Pericardium fibroblast (primary cell): Measurements from ENCODE around the gene ZNF362. TPM values are rescaled to one million over a fixed set of nuclear protein-coding genes. Genes with fewer than 3 reads are reported as not detected.

ENCODE experiments used
- total RNA-seq: library from RNA; depleted of rRNA; stranded (reverse); fragments of >200 nt; gene quantifications from 2 replicates; pipeline ENCODE4 v1.2.3, GENCODE V29; 2015

The ZNF362 gene, protein sequence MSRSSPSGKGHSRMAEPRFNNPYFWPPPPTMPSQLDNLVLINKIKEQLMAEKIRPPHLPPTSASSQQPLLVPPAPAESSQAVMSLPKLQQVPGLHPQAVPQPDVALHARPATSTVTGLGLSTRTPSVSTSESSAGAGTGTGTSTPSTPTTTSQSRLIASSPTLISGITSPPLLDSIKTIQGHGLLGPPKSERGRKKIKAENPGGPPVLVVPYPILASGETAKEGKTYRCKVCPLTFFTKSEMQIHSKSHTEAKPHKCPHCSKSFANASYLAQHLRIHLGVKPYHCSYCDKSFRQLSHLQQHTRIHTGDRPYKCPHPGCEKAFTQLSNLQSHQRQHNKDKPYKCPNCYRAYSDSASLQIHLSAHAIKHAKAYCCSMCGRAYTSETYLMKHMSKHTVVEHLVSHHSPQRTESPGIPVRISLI
- total RNA-seq = 21.5 and 27.0 TPM in 2 replicates

GRCh38 chr1:33256471-33257206 is at the start of gene ZNF362:
TSS of gene ZNF362 (plus strand) at chr1:33256492. CDS start at chr1:33270575, 14,083 bp downstream.

DNA sequence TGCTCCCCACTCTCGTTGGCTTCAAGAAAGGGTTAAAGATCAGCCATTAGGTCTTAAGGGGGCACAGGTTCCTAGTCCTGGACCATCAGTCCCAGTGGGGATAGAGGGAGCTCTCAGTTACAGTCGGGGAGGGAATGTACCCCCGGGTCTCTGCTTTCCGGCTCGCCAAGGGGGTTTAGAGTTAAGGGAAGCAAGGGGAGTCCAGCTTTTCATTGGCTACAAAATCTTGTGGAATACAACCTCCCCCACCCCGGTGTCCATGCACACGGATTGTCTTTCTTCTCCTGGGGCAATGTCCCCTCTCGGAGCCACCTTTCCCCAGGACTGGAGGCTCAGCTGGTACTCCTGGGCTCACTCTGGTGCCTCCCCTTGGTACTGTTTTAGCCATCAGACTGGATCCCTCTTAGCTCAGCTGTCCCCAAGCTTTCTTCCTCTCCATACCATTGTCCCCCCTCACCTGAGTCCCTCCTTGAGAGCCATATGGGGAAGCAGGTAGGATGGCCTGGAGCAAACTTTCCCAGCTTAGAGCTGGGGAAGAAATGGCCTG is 64.4 kb downstream of the ZNF362 start, which contains the start of gene A3GALT2:
Gene A3GALT2, minus strand, starts transcription at position 480 of the 547 bp plus-strand sequence. Its CDS starts 0 bp downstream, at position 480.

Other genes with a start within 250 kb of the ZNF362 start
- 88.4 and 106 TPM in 2 replicates for gene AK2, start 219.6 kb upstream of the ZNF362 start, total RNA-seq
- 6.5 and 9.4 TPM in 2 replicates for gene AZIN2, start 175.3 kb upstream of the ZNF362 start, total RNA-seq
- gene TRIM62, start 74.4 kb upstream of the ZNF362 start, total RNA-seq = 4.0 and 5.0 TPM in 2 replicates
- not detected in 2 replicates for gene A3GALT2, start 64.6 kb downstream of the ZNF362 start, total RNA-seq
- gene PHC2, start 174.6 kb downstream of the ZNF362 start, total RNA-seq = 86.8 and 123 TPM in 2 replicates
- gene ZSCAN20, start 216.2 kb downstream of the ZNF362 start, total RNA-seq = 4.2 and 6.0 TPM in 2 replicates